HG03457 (cell line): ENCODE data around the gene PRRG2.
A peak's percentile ranks its signal among the peaks of the same experiment; 100 is the strongest.

Experiments used
- ATAC-seq: cut with Tn5 transposase; IDR thresholded peaks from one replicate; pipeline ENCODE4 v1.9.1; 2021; ENCODE audit warnings: moderate number of reproducible peaks; ENCODE audit not compliant: unreplicated experiment

Gene PRRG2

DNA sequence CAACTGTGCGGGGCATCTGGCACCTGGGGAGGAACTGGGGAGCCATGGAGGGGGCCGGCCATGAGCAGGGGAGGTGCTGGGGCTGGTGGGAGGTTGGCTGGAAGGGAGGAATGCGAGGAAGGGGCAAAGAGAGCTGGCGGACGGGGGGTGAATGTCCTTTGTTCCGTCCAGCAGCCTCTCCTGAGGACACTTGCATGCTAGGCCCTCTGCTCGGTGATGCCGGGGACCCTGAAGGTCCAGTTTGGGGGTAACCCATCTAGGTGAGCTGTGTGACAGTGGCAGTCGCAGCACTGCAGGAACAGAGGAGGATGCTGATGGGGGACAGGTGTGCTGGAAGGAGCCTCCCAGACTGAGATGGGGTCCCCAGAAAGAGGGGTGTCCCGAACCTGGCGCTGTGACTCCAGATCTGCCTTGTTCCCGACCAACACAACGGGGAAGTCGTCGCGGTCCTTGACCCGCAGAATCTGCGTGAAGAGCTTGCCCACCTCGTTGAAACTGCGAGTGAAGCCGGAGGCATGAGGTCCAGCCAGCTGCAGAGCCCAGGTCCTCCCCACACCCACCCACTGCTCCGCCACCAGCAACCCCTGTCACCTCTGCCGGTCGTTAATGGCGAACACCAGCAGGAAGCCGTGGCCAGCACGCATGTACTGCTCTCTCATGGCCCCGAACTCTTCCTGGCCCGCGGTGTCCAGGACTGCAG is 55.3 kb downstream of the PRRG2 start:
- no peak for ATAC-seq

DNA sequence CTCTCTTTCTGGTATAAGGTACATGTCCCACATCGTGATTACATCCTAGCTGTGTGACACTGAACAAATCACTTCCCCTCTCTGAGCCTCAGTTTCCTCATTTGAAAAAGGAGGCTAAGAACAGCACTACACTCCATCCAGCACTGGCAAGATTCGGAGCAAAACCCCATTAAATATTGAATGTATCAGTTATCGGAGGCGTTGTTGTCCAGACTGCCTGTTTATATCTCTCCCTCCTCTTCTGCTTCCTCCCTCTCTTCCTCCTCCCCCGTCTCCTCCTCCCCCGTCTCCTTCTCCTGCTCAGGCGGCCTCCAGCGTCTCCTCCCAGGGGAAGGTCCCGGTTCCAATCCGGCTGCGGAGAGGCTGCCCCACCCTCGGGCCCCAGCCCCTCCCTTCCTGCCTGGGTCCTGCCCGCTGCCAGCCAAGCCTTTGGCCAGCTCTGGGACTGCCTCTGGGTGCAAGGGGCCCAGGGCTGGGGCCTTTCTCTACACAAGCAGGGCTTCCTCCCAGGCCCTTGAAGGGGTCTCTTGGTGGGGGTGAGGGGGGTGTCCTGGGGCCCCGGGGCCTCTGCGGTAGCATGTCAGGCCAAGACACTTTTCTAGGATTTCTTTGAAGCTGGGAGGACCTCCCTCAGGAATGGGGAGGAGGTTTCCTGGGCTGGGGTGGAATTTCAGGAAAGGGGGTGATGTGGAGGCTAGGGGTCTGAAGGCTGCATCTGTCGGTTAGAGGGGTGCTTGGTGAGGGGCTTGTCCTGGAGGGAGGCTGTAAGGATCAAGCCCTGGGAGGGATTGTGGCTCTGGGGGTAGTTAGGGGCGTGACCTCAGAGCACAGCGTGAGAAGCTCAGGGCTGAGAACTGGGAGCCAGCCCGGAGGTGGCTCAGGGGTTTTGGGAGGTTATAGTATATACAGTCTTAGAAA is 57.0 kb downstream of the PRRG2 start:
- ATAC-seq, result no peak

DNA sequence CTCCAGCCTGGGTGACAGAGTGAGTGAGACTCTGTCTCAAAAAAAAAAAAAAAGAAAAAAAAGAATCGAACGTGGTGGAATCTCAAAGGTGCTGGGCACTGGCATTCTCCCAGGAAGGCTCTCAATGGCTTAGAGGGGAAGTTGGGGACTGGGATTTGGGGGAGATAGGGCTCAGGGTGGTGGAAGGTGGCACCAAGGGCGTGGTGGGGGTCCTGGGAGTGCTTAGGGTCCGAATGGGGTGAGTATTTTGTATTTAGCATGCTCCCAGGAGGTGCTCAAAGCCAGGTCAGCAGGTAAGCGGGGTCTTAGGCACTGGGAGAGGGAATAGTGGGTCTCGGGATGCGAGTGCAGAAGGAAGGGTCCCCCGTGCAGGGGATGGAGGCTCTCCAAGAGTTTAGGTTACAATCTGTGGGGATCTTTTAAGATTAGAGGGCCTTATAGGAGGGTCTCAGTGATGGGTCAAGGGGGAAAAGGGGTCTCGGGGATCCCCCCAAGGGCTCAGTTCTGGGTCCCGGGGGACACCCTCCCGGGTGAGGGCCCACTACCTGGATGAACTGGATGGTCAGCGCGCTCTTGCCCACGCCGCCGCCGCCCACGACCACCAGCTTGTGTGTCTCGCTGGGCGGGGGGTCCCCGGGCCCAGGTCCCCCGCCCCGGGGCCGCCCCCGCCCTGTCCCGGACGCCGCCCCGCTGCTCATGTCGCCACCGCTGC is 58.4 kb downstream of the PRRG2 start:
- no peak for ATAC-seq

DNA sequence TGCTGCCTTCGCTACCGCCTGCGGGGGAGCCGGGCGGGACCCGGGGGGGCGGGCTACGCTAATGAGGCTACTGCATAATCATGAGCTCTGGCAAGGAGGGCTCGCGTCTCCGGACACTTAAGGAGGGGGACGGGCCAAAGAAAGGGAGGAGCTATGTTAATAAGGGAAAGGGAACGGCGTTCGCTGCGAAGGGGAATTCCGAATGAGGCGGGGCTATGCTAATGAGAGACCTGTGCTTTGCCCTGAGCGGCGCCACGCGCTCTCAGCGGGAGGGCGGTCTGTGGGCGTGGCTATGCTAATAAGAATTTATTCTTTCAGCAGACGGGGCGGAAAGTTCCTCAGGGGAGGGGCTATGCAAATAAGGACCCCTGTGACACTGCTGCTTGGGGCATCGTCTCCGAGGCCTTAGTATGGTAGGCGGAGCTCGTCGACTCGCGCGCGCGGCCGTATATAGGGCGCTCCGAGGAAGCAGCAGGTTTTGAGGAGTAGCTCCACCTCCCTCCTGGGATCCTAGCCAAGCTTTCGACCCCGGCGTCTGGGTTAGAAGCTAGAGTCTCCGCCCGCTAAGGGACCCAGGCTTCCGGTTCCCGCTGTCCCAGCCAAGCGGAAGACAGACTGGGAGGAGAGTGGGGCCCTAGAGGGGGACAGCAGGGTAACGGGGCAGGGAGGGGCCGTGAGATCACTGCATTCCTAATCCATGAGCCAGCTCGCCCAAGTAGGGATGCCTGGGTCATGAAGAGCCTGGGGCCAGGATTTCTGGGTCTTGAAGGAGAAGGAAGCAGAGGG is 59.2 kb downstream of the PRRG2 start, which contains the start of gene RRAS:
RRAS (minus strand) TSS at position 31 of the 786 bp plus-strand sequence. CDS start 45 bp downstream, outside the sequence.
- ATAC-seq, result peak; percentile 43
